Measurements from ENCODE around the gene PCNX4.

The PCNX4 gene

DNA sequence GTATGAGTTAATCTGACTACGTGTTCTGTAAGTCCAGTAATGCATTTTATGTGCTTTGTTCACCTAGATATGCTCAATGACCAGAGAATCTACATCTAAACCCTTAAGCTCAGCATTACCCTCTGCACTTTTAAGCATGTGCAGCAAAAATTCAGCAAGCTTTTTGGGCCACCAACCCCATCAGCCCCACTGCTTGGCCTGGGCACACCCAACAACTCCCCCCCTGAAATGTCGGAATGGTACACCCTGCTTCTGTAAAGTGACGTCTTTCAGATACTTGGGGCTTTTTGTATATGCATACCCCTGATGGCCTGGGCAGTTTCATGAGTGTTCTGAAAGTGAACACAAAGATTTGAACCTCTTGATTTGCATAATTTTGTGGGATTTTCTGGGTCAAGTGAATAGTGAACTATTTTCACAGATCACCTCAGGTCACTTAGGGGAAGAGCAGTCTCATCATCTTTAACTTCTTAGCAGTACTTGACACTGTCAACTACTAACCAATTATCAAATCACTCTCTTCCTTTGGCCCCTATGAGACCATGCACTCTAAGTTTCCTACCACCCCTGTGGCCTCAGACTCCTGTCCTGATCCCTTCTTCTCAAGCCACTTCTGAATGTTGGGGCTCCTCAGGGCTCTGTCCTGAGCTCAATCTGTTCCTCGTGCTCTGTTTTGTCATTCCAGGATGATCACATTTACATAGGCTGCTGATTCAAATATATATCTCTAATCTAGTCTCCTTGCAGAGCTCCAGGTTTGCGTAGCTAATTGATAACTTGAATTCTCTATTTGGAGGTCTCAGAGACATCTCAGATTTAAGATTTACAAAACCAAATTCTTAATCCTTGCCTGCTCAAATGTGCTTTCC is 121.0 kb downstream of the PCNX4 start:
- no peak for DNase-seq

DNA sequence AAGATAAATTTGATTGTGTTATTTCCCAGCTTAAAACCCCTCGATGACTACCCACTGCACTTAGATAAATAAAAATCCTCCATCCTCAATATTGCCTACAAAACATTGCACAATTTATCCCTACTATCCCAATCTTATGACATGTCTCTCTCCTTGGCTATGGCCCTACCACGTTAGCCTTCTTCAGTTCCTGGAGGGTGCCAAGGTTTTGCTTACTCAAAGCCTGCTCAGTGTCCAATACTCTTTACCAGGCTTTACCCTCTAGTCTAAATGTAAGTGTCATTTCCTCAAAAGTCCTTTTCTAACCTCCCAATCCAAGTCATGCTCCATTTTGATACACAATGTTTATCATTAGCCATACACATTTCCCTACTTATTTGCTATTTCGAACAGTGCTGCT is 122.3 kb downstream of the PCNX4 start:
- no peak for DNase-seq

DNA sequence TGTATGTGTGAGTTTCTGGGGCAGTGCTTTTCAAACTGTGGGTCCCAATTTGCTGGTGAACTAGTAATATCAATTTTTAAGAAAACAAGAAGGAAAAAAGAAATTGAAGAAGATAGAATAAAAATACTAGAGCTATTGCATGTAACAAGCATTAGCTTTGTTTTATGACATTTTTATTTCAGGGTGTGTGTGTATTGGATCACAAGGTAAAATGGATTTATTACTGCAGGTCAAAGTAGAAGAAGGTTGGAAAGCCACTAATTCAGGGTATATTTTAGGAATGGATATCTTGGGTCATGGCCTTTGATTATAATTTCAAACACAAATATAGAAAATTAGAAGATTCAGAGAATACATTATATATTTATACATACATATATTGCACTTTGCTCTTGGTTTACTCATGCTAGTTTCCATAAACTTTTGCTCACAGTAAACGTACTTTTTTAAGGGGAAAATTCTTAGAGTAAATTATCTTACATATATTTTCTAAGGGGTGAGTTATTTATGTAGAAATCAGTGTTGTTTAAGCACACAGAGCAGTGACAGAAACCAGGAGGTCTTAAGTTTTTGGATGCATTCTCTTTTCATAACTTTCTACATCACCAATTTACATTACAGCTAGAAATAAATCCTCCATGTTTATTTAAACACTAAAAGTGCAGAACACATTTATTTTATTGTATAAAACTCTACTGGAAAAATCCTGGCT is 122.8 kb downstream of the PCNX4 start:
- no peak for DNase-seq

DNA sequence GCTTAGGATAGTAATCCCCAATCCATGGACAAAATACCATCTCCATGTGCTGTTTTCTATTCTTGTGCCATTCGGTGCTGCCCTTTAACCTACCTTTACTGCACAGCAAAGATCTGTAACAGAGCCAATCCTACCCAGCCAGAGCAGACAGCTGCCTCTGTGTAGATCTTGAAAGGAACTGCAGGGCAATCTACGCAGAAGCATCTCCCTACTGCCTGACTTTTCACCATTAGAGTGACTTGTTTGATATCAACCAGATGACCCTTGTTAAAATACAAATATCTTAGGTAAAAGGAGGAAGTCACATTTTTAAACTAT is 123.4 kb downstream of the PCNX4 start:
- no peak for DNase-seq

DNA sequence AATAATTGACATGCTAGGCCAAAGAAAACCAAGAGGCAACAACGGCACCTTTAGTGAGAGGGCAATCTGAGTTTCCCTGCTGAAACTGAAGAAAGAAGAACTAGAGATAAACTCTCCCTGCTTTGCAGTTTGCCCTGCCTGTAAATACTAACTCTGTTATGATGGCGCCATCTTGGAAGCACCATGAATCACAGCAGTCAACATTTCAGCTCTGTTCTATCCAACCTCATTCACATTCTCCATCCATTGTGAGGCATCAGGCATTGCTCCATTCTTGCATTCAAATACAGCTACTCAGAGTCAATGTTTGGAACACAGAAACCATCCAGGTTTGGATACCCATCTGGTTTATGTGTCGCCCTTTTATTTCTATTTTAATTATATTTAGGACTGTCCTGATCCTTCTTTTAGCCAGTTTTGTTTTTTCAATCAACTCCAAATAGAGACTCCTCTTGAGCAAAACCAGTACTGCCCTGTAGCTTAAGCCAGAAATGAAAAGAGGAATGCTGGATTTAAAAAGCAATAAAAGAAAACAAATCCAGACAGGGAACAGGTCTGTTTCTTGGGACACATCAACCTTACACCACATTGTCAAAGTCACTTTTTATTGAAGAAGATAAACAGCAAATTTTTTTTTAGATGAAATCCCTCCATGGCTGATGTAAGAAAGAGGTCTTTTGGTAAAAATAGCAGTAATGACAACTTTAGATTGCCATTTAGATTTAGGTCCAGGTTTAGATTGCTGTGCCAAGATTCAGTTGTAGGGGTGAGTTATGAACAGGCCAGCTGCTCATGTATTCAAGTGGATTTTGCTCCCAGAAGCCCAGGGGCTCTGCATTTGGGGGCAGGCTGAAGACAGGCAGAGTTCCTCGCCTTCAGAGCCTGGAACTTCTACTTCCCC is 124.0 kb downstream of the PCNX4 start:
- DNase-seq: no peak

DNA sequence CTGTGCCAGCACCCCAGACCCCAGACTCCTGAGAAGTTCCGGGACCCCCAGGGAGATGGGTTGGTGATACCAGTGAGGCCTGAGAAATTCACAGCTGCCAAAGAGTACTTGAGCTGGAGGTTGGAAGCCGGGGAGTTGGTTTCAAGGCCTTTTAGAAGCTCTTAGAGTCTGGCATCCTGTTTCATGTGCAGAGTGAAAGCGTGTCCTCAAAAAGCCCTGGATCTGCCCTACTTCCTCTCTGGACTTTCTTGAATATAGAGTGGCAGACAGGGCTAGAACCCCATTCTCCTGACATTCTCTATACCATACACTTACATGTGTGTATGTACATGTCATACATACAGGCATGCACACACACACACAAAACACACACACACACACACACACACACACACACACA is 126.0 kb downstream of the PCNX4 start:
- DNase-seq: no peak
